GM12878 (cell line): Measurements from ENCODE around the gene RTEL1. TPM values are rescaled to one million over a fixed set of nuclear protein-coding genes. Genes with fewer than 3 reads are reported as not detected.
A peak's percentile ranks its signal among the peaks of the same experiment; 100 is the strongest.

Experiments
- ATAC-seq: fragments of 200-7000 bp; cut with Tn5 transposase; 3 replicates; pipeline ENCODE4 v1.9.1; 2020; ENCODE audit warnings: mild to moderate bottlenecking, moderate library complexity
- BruUV-seq: library from RNA; stranded (reverse); fragments of 400-500 nt; replicated peaks from 2 replicates; lab custom pipeline; 2021; lab: Mats Ljungman, UMichigan
- CTCF ChIA-PET: fragments of 300-600 bp; sonication (Branson Sonifier 250); formaldehyde crosslinking; extraction: SDS; loops from one replicate; lab custom pipeline; 2021; ENCODE audit warnings: inconsistent platforms; lab: Yijun Ruan, JAX
- POLR2A ChIA-PET: fragments of 350-600 bp; formaldehyde crosslinking; extraction: SDS; loops from one replicate; lab custom pipeline; 2021; ENCODE audit warnings: inconsistent platforms; lab: Charles Lee
- RAD21 ChIA-PET: fragments of 300-600 bp; sonication (Branson Sonifier 250); formaldehyde crosslinking; loops from one replicate; lab custom pipeline; 2023; ENCODE audit warnings: antibody characterized with exemption; ENCODE audit not compliant: unreplicated experiment; lab: Charles Lee
- SMC1A ChIA-PET: fragments of 300-600 bp; sonication (Branson Sonifier 250); formaldehyde crosslinking; loops from one replicate; lab custom pipeline; 2023; ENCODE audit not compliant: unreplicated experiment, uncharacterized antibody; lab: Charles Lee
- DNase-seq: peaks from one replicate; pipeline ENCODE4 v3.0.0-alpha.2; 2011; ENCODE audit warnings: low read depth, low spot score
- FAIRE-seq: peaks from 3 replicates; lab custom pipeline; 2011; peaks lifted over from hg19 to GRCh38; lab: Jason Lieb, UNC
- H2AFZ ChIP-seq: 2 replicates; pipeline ENCODE4 v1.6.0; 2011; ENCODE audit warnings: low read depth, low read length, control low read depth; ENCODE audit not compliant: control insufficient read depth
- H3K27ac ChIP-seq: 2 replicates; pipeline ENCODE4 v1.5.1; 2011; ENCODE audit warnings: control low read depth; ENCODE audit not compliant: control insufficient read depth, insufficient read depth
- H3K27me3 ChIP-seq, 2 experiments: replicated peaks in 1 of 2; 2 replicates each; pipeline versions ENCODE4 v1.6.0 to v1.6.1; 2011; ENCODE audit warnings: low read length in 1 of 2; ENCODE audit not compliant: control insufficient read depth in 2 of 2, insufficient read depth in 2 of 2
- H3K36me3 ChIP-seq, 2 experiments: 2 replicates each; pipeline ENCODE4 v1.5.1; 2011; ENCODE audit warnings: low read length in 1 of 2; ENCODE audit not compliant: control insufficient read depth in 2 of 2, insufficient read depth in 2 of 2
- H3K4me1 ChIP-seq: 2 replicates; pipeline ENCODE4 v1.6.1; 2011; ENCODE audit warnings: mild to moderate bottlenecking, low read length, moderate library complexity, mixed read lengths; ENCODE audit not compliant: control insufficient read depth, insufficient read depth
- H3K4me2 ChIP-seq: 2 replicates; pipeline ENCODE4 v1.6.0; 2011; ENCODE audit warnings: control low read depth; ENCODE audit not compliant: control insufficient read depth, insufficient read depth
- H3K4me3 ChIP-seq: fragments of 200-600 bp; sonication (generic); 2 replicates; pipeline ENCODE4 v1.5.1; 2016
- H3K79me2 ChIP-seq: 2 replicates; pipeline ENCODE4 v1.6.0; 2011; ENCODE audit warnings: low read length; ENCODE audit not compliant: control insufficient read depth, insufficient read depth
- H3K9ac ChIP-seq: 2 replicates; pipeline ENCODE4 v1.8.0; 2011; ENCODE audit warnings: low read length, control low read depth, mixed read lengths; ENCODE audit not compliant: control insufficient read depth, insufficient read depth
- H3K9me3 ChIP-seq: replicated peaks from 3 replicates; pipeline ENCODE4 v1.5.1; 2011; ENCODE audit warnings: mild to moderate bottlenecking, low read length; ENCODE audit not compliant: control insufficient read depth, insufficient read depth
- H4K20me1 ChIP-seq: 2 replicates; pipeline ENCODE4 v1.6.0; 2011; ENCODE audit not compliant: control insufficient read depth, insufficient read depth
- BACH1 ChIP-seq: fragments of 450-650 bp; IDR thresholded peaks from 2 replicates; pipeline ENCODE4 v1.6.1; 2017; ENCODE audit warnings: mild to moderate bottlenecking, borderline replicate concordance
- EED ChIP-seq: sonication (generic); IDR thresholded peaks from 2 replicates; pipeline ENCODE4 v1.6.1; 2016; ENCODE audit warnings: antibody characterized with exemption, low read depth
- ESRRA ChIP-seq: IDR thresholded peaks from 2 replicates; pipeline ENCODE4 v1.6.1; 2012; ENCODE audit warnings: mild to moderate bottlenecking, low read length, improper control_type of control experiment
- FOXK2 ChIP-seq: fragments of 450-650 bp; IDR thresholded peaks from 2 replicates; pipeline ENCODE4 v1.6.1; 2017; ENCODE audit warnings: mild to moderate bottlenecking, moderate library complexity
- NFXL1 ChIP-seq: fragments of 450-650 bp; IDR thresholded peaks from 2 replicates; pipeline ENCODE4 v1.6.1; 2017; ENCODE audit warnings: antibody characterized with exemption, mild to moderate bottlenecking, borderline replicate concordance
- POLR2A ChIP-seq: IDR thresholded peaks from 2 replicates; pipeline ENCODE4 v1.6.1; 2011; ENCODE audit warnings: low read depth, mild to moderate bottlenecking, low read length
- RB1 ChIP-seq: fragments of 450-650 bp; formaldehyde crosslinking; IDR thresholded peaks from 2 replicates; pipeline ENCODE4 v1.6.1; 2017; ENCODE audit warnings: mild to moderate bottlenecking, borderline replicate concordance
- SMARCA5 ChIP-seq: fragments of 450-650 bp; IDR thresholded peaks from 2 replicates; pipeline ENCODE4 v1.6.1; 2017; ENCODE audit warnings: mild to moderate bottlenecking
- SP1 ChIP-seq: IDR thresholded peaks from one replicate; pipeline ENCODE4 v1.6.1; 2011; ENCODE audit warnings: low read depth, low read length
- TCF3 ChIP-seq: IDR thresholded peaks from 2 replicates; pipeline ENCODE4 v1.6.1; 2012; ENCODE audit warnings: low read depth, mild to moderate bottlenecking, low read length, borderline replicate concordance; ENCODE audit not compliant: insufficient read depth
- WGBS: methylation state at CpG from one replicate; pipeline ENCODE4 v1.1.6; 2016; ENCODE audit warnings: low lambda C conversion rate; ENCODE audit not compliant: insufficient replicate concordance, insufficient coverage; ENCODE audit errors: missing lambda C conversion rate; 5-methylcytosine and 5-hydroxymethylcytosine counted together
- in situ Hi-C: fragments of 300-500 bp; cut with MboI; formaldehyde crosslinking; loops from 9 replicates; pipeline ENCODE4 v1.14.3; 2018; ENCODE audit warnings: mixed read lengths
- intact Hi-C: fragments of 100-400 bp; cut with micrococcal nuclease; formaldehyde crosslinking; loops from one replicate; pipeline ENCODE4 v1.14.2; 2022; ENCODE audit not compliant: unreplicated experiment
- polyA plus RNA-seq, 11 experiments: library from polyadenylated mRNA; depleted of rRNA in 4 of 11; unstranded in 6 of 11; stranded (reverse) in 5 of 11; fragments of >200 nt; fragmentation: Nextera tagmentation in 4 of 11; fragmentation: Illumina TruSeq in 1 of 11; extraction: Ambion mirVana in 4 of 11; extraction: Trizol in 1 of 11; gene quantifications; 1 replicate in 1 of 11; 2 replicates in 10 of 11; pipeline versions ENCODE4 v1.2.1 to v1.2.3, GENCODE V29; 2011 to 2016; ENCODE audit warnings: inconsistent platforms in 2 of 11, missing spikeins in 2 of 11, low read depth in 1 of 11
- total RNA-seq, 4 experiments: library from RNA; depleted of rRNA in 3 of 4; stranded (reverse); fragments of >200 nt in 3 of 4; fragmentation: Illumina TruSeq in 1 of 4; extraction: Trizol in 1 of 4; gene quantifications; 2 replicates each; pipeline versions ENCODE4 v1.2.1 to v1.2.3, GENCODE V29; 2013 to 2021
- TF ChIP-seq, protein P1 (sequence below): IDR thresholded peaks from 2 replicates; pipeline ENCODE4 v1.6.1; 2011; ENCODE audit warnings: low read depth, low read length, improper control_type of control experiment, borderline replicate concordance
- TF ChIP-seq, protein P2 (sequence below): fragments of 450-650 bp; IDR thresholded peaks from 2 replicates; pipeline ENCODE4 v1.6.1; 2017; ENCODE audit warnings: mild to moderate bottlenecking

RTEL1 gene
- total and polyA plus RNA-seq, 10 of the 15 experiments (the other 5 are each of a cell fraction or from before 2014, with no cell fraction given): 0.40 to 37.2 (median 15.6) TPM; not detected in 1

DNA sequence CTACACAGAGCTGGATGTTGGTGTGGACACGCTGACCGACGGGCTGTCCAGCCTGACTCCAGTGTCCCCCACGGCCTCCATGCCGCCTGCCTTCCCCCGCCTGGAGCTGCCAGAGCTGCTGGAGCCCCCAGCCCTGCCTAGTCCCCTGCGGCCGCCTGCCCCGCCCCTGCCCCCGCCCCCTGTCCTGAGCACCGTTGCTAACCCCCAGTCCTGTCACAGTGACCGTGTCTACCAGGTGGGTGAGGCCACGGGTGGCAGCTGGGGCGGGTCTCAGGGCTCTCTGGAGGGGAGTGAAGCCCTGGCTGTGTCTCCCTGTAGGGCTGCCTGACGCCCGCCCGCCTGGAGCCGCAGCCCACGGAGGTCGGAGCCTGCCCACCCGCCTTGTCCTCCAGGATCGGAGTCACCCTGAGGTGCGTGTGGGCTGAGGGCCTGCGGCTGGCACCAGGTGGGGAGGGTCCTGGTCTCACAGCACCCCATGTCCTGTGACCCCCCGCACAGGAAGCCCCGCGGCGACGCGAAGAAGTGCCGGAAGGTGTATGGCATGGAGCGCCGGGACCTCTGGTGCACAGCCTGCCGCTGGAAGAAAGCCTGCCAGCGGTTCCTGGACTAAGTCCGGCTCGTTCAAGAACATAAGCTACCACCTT lies 84.4 kb downstream of the RTEL1 start:
- TF ChIP-seq SP1 (no peak), RB1 (no peak), BACH1 (no peak), FOXK2 (no peak), POLR2A (0 out of 2 replicates have a peak, but pooled peaks have one; percentile 20)
- DNase-seq: no peak
- 93% methylated on average over 35 of the region's 37 CpGs for WGBS
- no peak for FAIRE-seq
- Histone ChIP-seq H2AFZ (no peak overlapping the region), H3K27me3 (no peaks in the 10 kb centered on the region), H3K4me2 (no peak overlapping the region), H3K4me1 (peaks cover 18% of the 10 kb centered on the region), H3K9ac (no peak overlapping the region), H3K27ac (no peak overlapping the region), H3K36me3 (peaks cover 0 to 4% of the 10 kb centered on the region in 2 experiments; a peak in 2 of 4 replicates), H4K20me1 (no peaks in the 10 kb centered on the region), H3K9me3 (no peaks in the 10 kb centered on the region), H3K79me2 (peaks cover 12% of the 10 kb centered on the region), H3K4me3 (no peak overlapping the region)
- RAD21 ChIA-PET: no interaction called here
- ATAC-seq: no peak
- POLR2A ChIA-PET: interaction anchor here (0.8 kb wide), 1 partner anchor 34 kb away, joined by 3 read pairs; the partner anchor contains the start of genes ARFRP1 and ZGPAT
- no TSS peak for BruUV-seq
- CTCF ChIA-PET: interaction anchor here (0.6 to 1.4 kb wide), 3 partner anchors 26 to 103 kb away, joined by 4 to 6 read pairs (median 4); no protein-coding TSS in a partner anchor
- intact Hi-C loops (no loop called here), in situ Hi-C loops (no loop called here)
- SMC1A ChIA-PET: no interaction called here

DNA sequence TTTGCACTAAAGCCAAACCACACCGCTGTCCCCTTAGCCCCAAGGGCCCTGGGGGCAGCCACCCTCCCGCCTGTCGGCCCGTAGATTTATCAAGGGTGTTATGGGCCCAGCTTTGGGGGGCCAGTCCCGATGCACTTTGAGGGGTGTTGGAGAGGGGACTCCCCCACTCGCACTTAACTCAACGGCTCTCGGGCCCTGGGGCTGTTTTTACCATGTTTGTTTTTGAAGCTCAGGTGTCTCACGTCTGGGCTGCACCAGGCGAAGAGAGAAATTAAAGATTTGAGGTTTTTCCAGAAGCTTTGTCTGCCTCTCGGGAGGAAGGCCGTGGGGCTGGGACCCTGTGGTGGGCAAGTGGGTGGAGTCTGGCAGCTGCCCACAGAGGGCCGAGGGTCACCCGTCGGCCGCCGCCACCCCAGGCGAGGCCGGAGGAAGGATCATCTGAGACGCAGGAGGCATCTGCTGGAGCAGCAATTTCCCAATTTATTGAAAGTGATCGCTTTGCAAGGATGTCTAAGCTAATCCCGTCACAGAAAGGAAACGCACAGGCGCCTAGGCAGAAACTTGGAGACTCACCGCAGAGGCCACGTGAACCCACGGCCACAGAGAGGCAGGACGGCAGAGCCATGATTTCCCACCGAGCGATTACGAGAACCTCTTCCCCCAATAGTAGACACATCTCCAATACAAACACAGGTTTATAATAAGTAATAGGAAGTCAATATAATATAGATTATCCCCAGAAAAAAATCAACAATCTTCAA lies 85.3 kb downstream of the RTEL1 start:
- POLR2A ChIA-PET: interaction anchor here (0.6 to 0.8 kb wide), 2 partner anchors 35 to 119 kb away, joined by 3 read pairs; partner anchors contain the start of genes ARFRP1 and ZGPAT
- Histone ChIP-seq H3K4me3 (no peak overlapping the region), H3K79me2 (peaks cover 7% of the 10 kb centered on the region), H3K36me3 (peaks cover 0 to 4% of the 10 kb centered on the region in 2 experiments; a peak in 2 of 4 replicates), H2AFZ (no peak overlapping the region)
- RAD21 ChIA-PET: no interaction called here
- TF ChIP-seq TCF3: 0 out of 2 replicates have a peak, but pooled peaks have one; percentile 15
- no peak for TF ChIP-seq FOXK2
- no peak for TF ChIP-seq SMARCA5
- TF ChIP-seq EED: no peak
- TF ChIP-seq, protein P1, sequence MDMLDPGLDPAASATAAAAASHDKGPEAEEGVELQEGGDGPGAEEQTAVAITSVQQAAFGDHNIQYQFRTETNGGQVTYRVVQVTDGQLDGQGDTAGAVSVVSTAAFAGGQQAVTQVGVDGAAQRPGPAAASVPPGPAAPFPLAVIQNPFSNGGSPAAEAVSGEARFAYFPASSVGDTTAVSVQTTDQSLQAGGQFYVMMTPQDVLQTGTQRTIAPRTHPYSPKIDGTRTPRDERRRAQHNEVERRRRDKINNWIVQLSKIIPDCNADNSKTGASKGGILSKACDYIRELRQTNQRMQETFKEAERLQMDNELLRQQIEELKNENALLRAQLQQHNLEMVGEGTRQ: no peak
- 0 out of 2 replicates have a peak, but pooled peaks have one; percentile 28 for TF ChIP-seq POLR2A
- TF ChIP-seq ESRRA: no peak
- TF ChIP-seq NFXL1: no peak
- TF ChIP-seq, protein P2, sequence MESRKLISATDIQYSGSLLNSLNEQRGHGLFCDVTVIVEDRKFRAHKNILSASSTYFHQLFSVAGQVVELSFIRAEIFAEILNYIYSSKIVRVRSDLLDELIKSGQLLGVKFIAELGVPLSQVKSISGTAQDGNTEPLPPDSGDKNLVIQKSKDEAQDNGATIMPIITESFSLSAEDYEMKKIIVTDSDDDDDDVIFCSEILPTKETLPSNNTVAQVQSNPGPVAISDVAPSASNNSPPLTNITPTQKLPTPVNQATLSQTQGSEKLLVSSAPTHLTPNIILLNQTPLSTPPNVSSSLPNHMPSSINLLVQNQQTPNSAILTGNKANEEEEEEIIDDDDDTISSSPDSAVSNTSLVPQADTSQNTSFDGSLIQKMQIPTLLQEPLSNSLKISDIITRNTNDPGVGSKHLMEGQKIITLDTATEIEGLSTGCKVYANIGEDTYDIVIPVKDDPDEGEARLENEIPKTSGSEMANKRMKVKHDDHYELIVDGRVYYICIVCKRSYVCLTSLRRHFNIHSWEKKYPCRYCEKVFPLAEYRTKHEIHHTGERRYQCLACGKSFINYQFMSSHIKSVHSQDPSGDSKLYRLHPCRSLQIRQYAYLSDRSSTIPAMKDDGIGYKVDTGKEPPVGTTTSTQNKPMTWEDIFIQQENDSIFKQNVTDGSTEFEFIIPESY: no peak
- TF ChIP-seq, all 136 proteins: peak for 2
- DNase-seq (no peak), ATAC-seq (no peak), FAIRE-seq (no peak)
- ChIA-PET CTCF (interaction anchor here (0.8 to 1.1 kb wide), 2 partner anchors 36 to 43 kb away, joined by 3 to 4 read pairs; partner anchors contain the start of genes ARFRP1 and ZGPAT), SMC1A (no interaction called here)
- Histone ChIP-seq H3K4me1 (peaks cover 15% of the 10 kb centered on the region), H3K27me3 (no peaks in the 10 kb centered on the region), H4K20me1 (no peaks in the 10 kb centered on the region), H3K4me2 (no peak overlapping the region), H3K9ac (no peak overlapping the region), H3K9me3 (no peaks in the 10 kb centered on the region), H3K27ac (no peak overlapping the region)
- intact Hi-C loops: no loop called here
- WGBS: 89% methylated on average over 31 of the region's 31 CpGs
- in situ Hi-C loops: no loop called here
- TSS peak; percentile 54 for BruUV-seq
